Measurements from ENCODE around the gene THRB.

The THRB gene

GRCh38 chr3:24149032-24149431 lies 345.6 kb downstream of the THRB start:
- no peak for DNase-seq (ENCODE audit: low read depth, low spot score)

GRCh38 chr3:24145981-24146822 lies 348.4 kb downstream of the THRB start:
- no peak for DNase-seq (ENCODE audit: low read depth, low spot score)

GRCh38 chr3:24145481-24145880 lies 349.2 kb downstream of the THRB start:
- DNase-seq (ENCODE audit: low read depth, low spot score): no peak

- DNase-seq (ENCODE audit: low read depth, low spot score): no peak
These were observed 352.5 kb downstream of the THRB start for GRCh38 chr3:24142127-24142526.

GRCh38 chr3:24141548-24141947 lies 353.1 kb downstream of the THRB start:
- no peak for DNase-seq (ENCODE audit: low read depth, low spot score)

- DNase-seq (ENCODE audit: low read depth, low spot score): no peak
These were observed 354.9 kb downstream of the THRB start for GRCh38 chr3:24139463-24140412.

- no peak for DNase-seq (ENCODE audit: low read depth, low spot score)
These were observed 355.8 kb downstream of the THRB start for GRCh38 chr3:24138876-24139256.

- no peak for DNase-seq (ENCODE audit: low read depth, low spot score)
These were observed 356.4 kb downstream of the THRB start for GRCh38 chr3:24137958-24138875.

- DNase-seq (ENCODE audit: low read depth, low spot score): no peak
These were observed 357.3 kb downstream of the THRB start for GRCh38 chr3:24137334-24137733.

GRCh38 chr3:24136624-24137310 lies 357.9 kb downstream of the THRB start:
- DNase-seq (ENCODE audit: low read depth, low spot score): no peak

GRCh38 chr3:24135280-24135679 lies 359.4 kb downstream of the THRB start:
- DNase-seq (ENCODE audit: low read depth, low spot score): no peak

GRCh38 chr3:24133942-24134341 lies 360.7 kb downstream of the THRB start:
- no peak for DNase-seq (ENCODE audit: low read depth, low spot score)

- DNase-seq (ENCODE audit: low read depth, low spot score): no peak
These were observed 361.2 kb downstream of the THRB start for GRCh38 chr3:24133436-24133835.

- no peak for DNase-seq (ENCODE audit: low read depth, low spot score)
These were observed 365.1 kb downstream of the THRB start for GRCh38 chr3:24129549-24129948.

- DNase-seq (ENCODE audit: low read depth, low spot score): no peak
These were observed 366.2 kb downstream of the THRB start for GRCh38 chr3:24128199-24129005.

- no peak for DNase-seq (ENCODE audit: low read depth, low spot score)
These were observed 371.1 kb downstream of the THRB start for GRCh38 chr3:24123596-24123995.

- no peak for DNase-seq (ENCODE audit: low read depth, low spot score)
These were observed 374.2 kb downstream of the THRB start for GRCh38 chr3:24120434-24120833.

- DNase-seq (ENCODE audit: low read depth, low spot score): no peak
These were observed 375.3 kb downstream of the THRB start for GRCh38 chr3:24119321-24119751.

- no peak for DNase-seq (ENCODE audit: low read depth, low spot score)
These were observed 377.1 kb downstream of the THRB start for GRCh38 chr3:24117508-24117907.

GRCh38 chr3:24111711-24112110 lies 382.9 kb downstream of the THRB start:
- DNase-seq (ENCODE audit: low read depth, low spot score): no peak

Data from iPS DF 19.7 (cell line).